Neural cell (in vitro differentiated cells): ENCODE measurements around the gene ST6GALNAC3. TPM values are rescaled to one million over a fixed set of nuclear protein-coding genes. Genes with fewer than 3 reads are reported as not detected.

ENCODE experiments used
- H2AFZ ChIP-seq: fragments of 200-600, 300-800 bp; sonication (generic), shearing (Covaris generic); 2 replicates; pipeline ENCODE4 v1.6.0; 2014; ENCODE audit warnings: low read depth, mild to moderate bottlenecking, antibody characterized with exemption, low read length, moderate library complexity
- H3F3A ChIP-seq: fragments of 200-600 bp; shearing (Covaris generic); 2 replicates; pipeline ENCODE4 v1.6.1; 2016; ENCODE audit warnings: mild to moderate bottlenecking, moderate library complexity, mixed read lengths, antibody characterized with exemption, low read length; ENCODE audit not compliant: insufficient read depth, poor library complexity, severe bottlenecking
- H3K27ac ChIP-seq: fragments of 200-600, 300-800 bp; sonication (generic), shearing (Covaris generic); 2 replicates; pipeline ENCODE4 v1.5.1; 2014; ENCODE audit warnings: mild to moderate bottlenecking, low read length, moderate library complexity
- H3K27me3 ChIP-seq: fragments of 300-800, 200-600 bp; sonication (generic), shearing (Covaris generic); 2 replicates; pipeline ENCODE4 v1.6.0; 2014; ENCODE audit warnings: mild to moderate bottlenecking, low read depth, low read length, moderate library complexity; ENCODE audit not compliant: insufficient read depth
- H3K36me3 ChIP-seq: fragments of 300-800, 200-600 bp; sonication (generic), shearing (Covaris generic); 2 replicates; pipeline ENCODE4 v1.5.1; 2014; ENCODE audit warnings: mild to moderate bottlenecking, antibody characterized with exemption, low read length, moderate library complexity; ENCODE audit not compliant: insufficient read depth
- H3K4me2 ChIP-seq: fragments of 300-800, 200-600 bp; sonication (generic), shearing (Covaris generic); 2 replicates; pipeline ENCODE4 v1.6.0; 2014; ENCODE audit warnings: mild to moderate bottlenecking, low read length
- H3K4me3 ChIP-seq: fragments of 300-800, 200-600 bp; sonication (generic), shearing (Covaris generic); 2 replicates; pipeline ENCODE4 v1.5.1; 2014; ENCODE audit warnings: mild to moderate bottlenecking, low read length, moderate library complexity
- H3K79me2 ChIP-seq: fragments of 200-600 bp; shearing (Covaris generic); replicated peaks from 2 replicates; pipeline ENCODE4 v1.6.0; 2014; ENCODE audit warnings: mild to moderate bottlenecking, low read length, moderate library complexity; ENCODE audit not compliant: insufficient read depth
- H3K9ac ChIP-seq: fragments of 300-800, 200-600 bp; sonication (generic), shearing (Covaris generic); 2 replicates; pipeline ENCODE4 v1.6.1; 2016; ENCODE audit warnings: mild to moderate bottlenecking, low read length, mixed read lengths
- H3K9me2 ChIP-seq: fragments of 200-600 bp; shearing (Covaris generic); 2 replicates; pipeline ENCODE4 v1.6.1; 2016; ENCODE audit warnings: mild to moderate bottlenecking, low read length, mixed read lengths; ENCODE audit not compliant: insufficient read depth
- H3K9me3 ChIP-seq: fragments of 200-600, 300-800 bp; sonication (generic), shearing (Covaris generic); 2 replicates; pipeline ENCODE4 v1.6.1; 2016; ENCODE audit warnings: mild to moderate bottlenecking, mixed run types, low read length, moderate library complexity, mixed read lengths
- H4K20me1 ChIP-seq: fragments of 200-600 bp; shearing (Covaris generic); 2 replicates; pipeline ENCODE4 v1.6.1; 2016; ENCODE audit warnings: mild to moderate bottlenecking, mixed run types; ENCODE audit not compliant: insufficient read depth
- EP300 ChIP-seq: fragments of 450-650 bp; conservative IDR thresholded peaks from 2 replicates; pipeline ENCODE4 v1.6.1; 2014; ENCODE audit warnings: antibody characterized with exemption, mild to moderate bottlenecking, moderate library complexity; ENCODE audit not compliant: poor library complexity, severe bottlenecking
- EZH2 ChIP-seq: fragments of 200-600, 300-800 bp; shearing (Covaris generic), sonication (generic); IDR thresholded peaks from 2 replicates; pipeline ENCODE4 v1.6.1; 2014; ENCODE audit warnings: antibody characterized with exemption, low read length, borderline replicate concordance, mild to moderate bottlenecking; ENCODE audit not compliant: insufficient read depth, poor library complexity, severe bottlenecking
- MXI1 ChIP-seq: fragments of 450-650 bp; conservative IDR thresholded peaks from 2 replicates; pipeline ENCODE4 v1.6.1; 2014; ENCODE audit warnings: antibody characterized with exemption, mild to moderate bottlenecking; ENCODE audit not compliant: poor library complexity, severe bottlenecking
- POLR2AphosphoS5 ChIP-seq: IDR thresholded peaks from 2 replicates; pipeline ENCODE4 v1.6.1; 2012
- RAD21 ChIP-seq: fragments of 450-650 bp; conservative IDR thresholded peaks from 2 replicates; pipeline ENCODE4 v1.6.1; 2014; ENCODE audit warnings: antibody characterized with exemption, mild to moderate bottlenecking, moderate library complexity
- SMC3 ChIP-seq: fragments of 450-650 bp; conservative IDR thresholded peaks from 2 replicates; pipeline ENCODE4 v1.6.1; 2014; ENCODE audit warnings: antibody characterized with exemption, mild to moderate bottlenecking, moderate library complexity; ENCODE audit not compliant: poor library complexity
- TAF1 ChIP-seq: IDR thresholded peaks from 2 replicates; pipeline ENCODE4 v1.6.1; 2012; ENCODE audit warnings: low read depth
- polyA plus RNA-seq: library from polyadenylated mRNA; depleted of rRNA; stranded (reverse); fragments of >200 nt; gene quantifications from 2 replicates; pipeline ENCODE4 v1.2.3, GENCODE V29; 2014
- TF ChIP-seq, protein P1 (sequence below): fragments of 450-650 bp; IDR thresholded peaks from 2 replicates; pipeline ENCODE4 v1.5.1; 2014; ENCODE audit warnings: antibody characterized with exemption, mild to moderate bottlenecking, moderate library complexity; ENCODE audit not compliant: poor library complexity, severe bottlenecking
- TF ChIP-seq, protein P2 (sequence below): IDR thresholded peaks from 2 replicates; pipeline ENCODE4 v1.6.1; 2012; ENCODE audit warnings: borderline replicate concordance

The ST6GALNAC3 gene
- polyA plus RNA-seq, 1 donor from 2014 or later, result 3.6 TPM

DNA sequence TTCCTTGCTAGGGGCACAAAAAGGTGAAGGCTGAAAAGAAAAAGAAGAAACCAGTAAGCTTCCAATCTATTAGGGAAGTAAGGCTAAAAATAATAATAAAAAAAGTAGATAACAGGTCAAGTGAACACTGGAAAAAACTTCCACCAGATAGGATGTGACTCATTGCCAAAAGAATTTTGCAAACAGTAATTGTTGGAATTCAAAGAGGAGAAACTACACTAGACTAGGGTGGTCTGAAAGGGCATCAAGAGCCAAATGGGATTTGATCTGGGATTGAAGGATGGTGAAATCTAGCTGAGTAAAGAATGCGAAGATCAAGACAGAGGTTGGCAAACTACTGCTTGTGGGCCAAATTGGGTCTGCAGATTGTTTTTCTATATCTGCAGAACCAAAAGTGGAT is 6.0 kb upstream of the ST6GALNAC3 start:
- TF ChIP-seq RAD21 (no peak), TAF1 (no peak), MXI1 (no peak), EZH2 (no peak), EP300 (no peak), SMC3 (no peak), POLR2AphosphoS5 (no peak)
- TF ChIP-seq, protein P1, sequence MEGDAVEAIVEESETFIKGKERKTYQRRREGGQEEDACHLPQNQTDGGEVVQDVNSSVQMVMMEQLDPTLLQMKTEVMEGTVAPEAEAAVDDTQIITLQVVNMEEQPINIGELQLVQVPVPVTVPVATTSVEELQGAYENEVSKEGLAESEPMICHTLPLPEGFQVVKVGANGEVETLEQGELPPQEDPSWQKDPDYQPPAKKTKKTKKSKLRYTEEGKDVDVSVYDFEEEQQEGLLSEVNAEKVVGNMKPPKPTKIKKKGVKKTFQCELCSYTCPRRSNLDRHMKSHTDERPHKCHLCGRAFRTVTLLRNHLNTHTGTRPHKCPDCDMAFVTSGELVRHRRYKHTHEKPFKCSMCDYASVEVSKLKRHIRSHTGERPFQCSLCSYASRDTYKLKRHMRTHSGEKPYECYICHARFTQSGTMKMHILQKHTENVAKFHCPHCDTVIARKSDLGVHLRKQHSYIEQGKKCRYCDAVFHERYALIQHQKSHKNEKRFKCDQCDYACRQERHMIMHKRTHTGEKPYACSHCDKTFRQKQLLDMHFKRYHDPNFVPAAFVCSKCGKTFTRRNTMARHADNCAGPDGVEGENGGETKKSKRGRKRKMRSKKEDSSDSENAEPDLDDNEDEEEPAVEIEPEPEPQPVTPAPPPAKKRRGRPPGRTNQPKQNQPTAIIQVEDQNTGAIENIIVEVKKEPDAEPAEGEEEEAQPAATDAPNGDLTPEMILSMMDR, result no peak
- TF ChIP-seq, protein P2, sequence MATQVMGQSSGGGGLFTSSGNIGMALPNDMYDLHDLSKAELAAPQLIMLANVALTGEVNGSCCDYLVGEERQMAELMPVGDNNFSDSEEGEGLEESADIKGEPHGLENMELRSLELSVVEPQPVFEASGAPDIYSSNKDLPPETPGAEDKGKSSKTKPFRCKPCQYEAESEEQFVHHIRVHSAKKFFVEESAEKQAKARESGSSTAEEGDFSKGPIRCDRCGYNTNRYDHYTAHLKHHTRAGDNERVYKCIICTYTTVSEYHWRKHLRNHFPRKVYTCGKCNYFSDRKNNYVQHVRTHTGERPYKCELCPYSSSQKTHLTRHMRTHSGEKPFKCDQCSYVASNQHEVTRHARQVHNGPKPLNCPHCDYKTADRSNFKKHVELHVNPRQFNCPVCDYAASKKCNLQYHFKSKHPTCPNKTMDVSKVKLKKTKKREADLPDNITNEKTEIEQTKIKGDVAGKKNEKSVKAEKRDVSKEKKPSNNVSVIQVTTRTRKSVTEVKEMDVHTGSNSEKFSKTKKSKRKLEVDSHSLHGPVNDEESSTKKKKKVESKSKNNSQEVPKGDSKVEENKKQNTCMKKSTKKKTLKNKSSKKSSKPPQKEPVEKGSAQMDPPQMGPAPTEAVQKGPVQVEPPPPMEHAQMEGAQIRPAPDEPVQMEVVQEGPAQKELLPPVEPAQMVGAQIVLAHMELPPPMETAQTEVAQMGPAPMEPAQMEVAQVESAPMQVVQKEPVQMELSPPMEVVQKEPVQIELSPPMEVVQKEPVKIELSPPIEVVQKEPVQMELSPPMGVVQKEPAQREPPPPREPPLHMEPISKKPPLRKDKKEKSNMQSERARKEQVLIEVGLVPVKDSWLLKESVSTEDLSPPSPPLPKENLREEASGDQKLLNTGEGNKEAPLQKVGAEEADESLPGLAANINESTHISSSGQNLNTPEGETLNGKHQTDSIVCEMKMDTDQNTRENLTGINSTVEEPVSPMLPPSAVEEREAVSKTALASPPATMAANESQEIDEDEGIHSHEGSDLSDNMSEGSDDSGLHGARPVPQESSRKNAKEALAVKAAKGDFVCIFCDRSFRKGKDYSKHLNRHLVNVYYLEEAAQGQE, result no peak
- Histone ChIP-seq H4K20me1 (no peaks in the 10 kb centered on the region), H3K27ac (no peak overlapping the region), H3K9me2 (no peaks in the 10 kb centered on the region), H3K79me2 (no peaks in the 10 kb centered on the region), H3F3A (no peaks in the 10 kb centered on the region), H3K27me3 (no peaks in the 10 kb centered on the region), H3K4me2 (no peak overlapping the region), H3K9ac (no peak overlapping the region), H3K36me3 (no peaks in the 10 kb centered on the region), H3K9me3 (no peaks in the 10 kb centered on the region), H3K4me3 (no peak overlapping the region), H2AFZ (no peak overlapping the region)

DNA sequence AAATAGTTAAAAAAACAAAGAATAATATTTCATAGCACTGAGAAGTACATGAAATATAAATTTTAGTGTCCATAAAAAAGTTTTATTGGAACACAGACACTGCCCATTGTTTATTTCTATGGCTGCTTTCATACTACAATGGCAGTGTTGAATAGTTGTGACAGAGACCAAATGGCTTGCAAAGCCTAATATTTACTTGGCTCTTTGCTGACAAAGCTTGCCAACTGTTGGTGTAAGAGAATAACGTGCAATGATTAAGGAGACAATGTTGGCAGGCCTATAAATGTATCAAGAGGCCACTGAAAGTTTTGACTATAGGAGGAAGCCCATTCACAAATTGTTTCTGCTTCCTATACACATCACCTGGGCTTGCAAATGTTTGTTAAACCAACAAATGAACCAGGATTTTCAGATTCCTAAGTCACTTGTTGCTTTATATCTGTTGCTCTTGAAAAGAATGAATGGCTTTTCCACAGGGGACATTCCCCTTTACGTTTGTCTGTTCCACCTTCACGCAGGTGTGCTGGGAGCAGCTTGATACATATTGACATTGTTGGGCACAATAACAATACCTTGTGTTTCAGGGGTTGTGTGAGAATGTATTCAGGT is 5.5 kb upstream of the ST6GALNAC3 start:
- no peak overlapping the region for H3K27ac ChIP-seq
- no peak overlapping the region for H3K9ac ChIP-seq

More for the DNA sequence above, 5.5 kb upstream of the ST6GALNAC3 start:
- Histone ChIP-seq H3K27me3 (no peaks in the 10 kb centered on the region), H4K20me1 (no peaks in the 10 kb centered on the region), H3K4me2 (no peak overlapping the region), H3K79me2 (no peaks in the 10 kb centered on the region), H2AFZ (no peak overlapping the region), H3K4me3 (no peak overlapping the region), H3K9me2 (no peaks in the 10 kb centered on the region), H3K36me3 (no peaks in the 10 kb centered on the region), H3K9me3 (no peaks in the 10 kb centered on the region), H3F3A (no peaks in the 10 kb centered on the region)
- TF ChIP-seq TAF1 (no peak), RAD21 (no peak), SMC3 (no peak), MXI1 (no peak), EP300 (no peak), EZH2 (no peak), POLR2AphosphoS5 (no peak)
- TF ChIP-seq, protein P2, result no peak
- TF ChIP-seq, protein P1, result no peak
